GM19324 (cell line): ENCODE results near the gene NEK6.

Experiments
- ATAC-seq: cut with Tn5 transposase; IDR thresholded peaks from one replicate; pipeline ENCODE4 v1.9.1; 2021; ENCODE audit warnings: mild to moderate bottlenecking, moderate library complexity; ENCODE audit not compliant: unreplicated experiment, low FRiP score

The NEK6 gene

GRCh38 chr9:124293718-124294506 is 36.2 kb downstream of the NEK6 start:
- no peak for ATAC-seq

GRCh38 chr9:124295159-124295794 is 37.5 kb downstream of the NEK6 start:
- no peak for ATAC-seq

- ATAC-seq = no peak
Measured at GRCh38 chr9:124296094-124296493, 38.3 kb downstream of the NEK6 start.

GRCh38 chr9:124296796-124297550 is 39.2 kb downstream of the NEK6 start:
- no peak for ATAC-seq

- ATAC-seq = no peak
Measured at GRCh38 chr9:124297551-124297901, 39.8 kb downstream of the NEK6 start.

- ATAC-seq = no peak
Measured at GRCh38 chr9:124297915-124298645, 40.3 kb downstream of the NEK6 start.

GRCh38 chr9:124298646-124299235 is 41.0 kb downstream of the NEK6 start:
- no peak for ATAC-seq

- ATAC-seq = no peak
Measured at GRCh38 chr9:124299515-124300090, 41.9 kb downstream of the NEK6 start.

- no peak for ATAC-seq
Measured at GRCh38 chr9:124300312-124300711, 42.6 kb downstream of the NEK6 start.

GRCh38 chr9:124302921-124303320 is 45.2 kb downstream of the NEK6 start:
- ATAC-seq = no peak

- no peak for ATAC-seq
Measured at GRCh38 chr9:124303762-124304161, 46.0 kb downstream of the NEK6 start.

- ATAC-seq = no peak
Measured at GRCh38 chr9:124304285-124304684, 46.5 kb downstream of the NEK6 start.

GRCh38 chr9:124306098-124306735 is 48.5 kb downstream of the NEK6 start:
- ATAC-seq = no peak

GRCh38 chr9:124307379-124308030 is 49.8 kb downstream of the NEK6 start:
- no peak for ATAC-seq

GRCh38 chr9:124308606-124309491 is 51.1 kb downstream of the NEK6 start:
- ATAC-seq = no peak

- ATAC-seq = no peak
Measured at GRCh38 chr9:124309667-124310084, 51.9 kb downstream of the NEK6 start.

- ATAC-seq = no peak
Measured at GRCh38 chr9:124311283-124311682, 53.5 kb downstream of the NEK6 start.
